ENCODE measurements around the gene FDXACB1. TPM values are rescaled to one million over a fixed set of nuclear protein-coding genes. Genes with fewer than 3 reads are reported as not detected.

Gene FDXACB1, protein sequence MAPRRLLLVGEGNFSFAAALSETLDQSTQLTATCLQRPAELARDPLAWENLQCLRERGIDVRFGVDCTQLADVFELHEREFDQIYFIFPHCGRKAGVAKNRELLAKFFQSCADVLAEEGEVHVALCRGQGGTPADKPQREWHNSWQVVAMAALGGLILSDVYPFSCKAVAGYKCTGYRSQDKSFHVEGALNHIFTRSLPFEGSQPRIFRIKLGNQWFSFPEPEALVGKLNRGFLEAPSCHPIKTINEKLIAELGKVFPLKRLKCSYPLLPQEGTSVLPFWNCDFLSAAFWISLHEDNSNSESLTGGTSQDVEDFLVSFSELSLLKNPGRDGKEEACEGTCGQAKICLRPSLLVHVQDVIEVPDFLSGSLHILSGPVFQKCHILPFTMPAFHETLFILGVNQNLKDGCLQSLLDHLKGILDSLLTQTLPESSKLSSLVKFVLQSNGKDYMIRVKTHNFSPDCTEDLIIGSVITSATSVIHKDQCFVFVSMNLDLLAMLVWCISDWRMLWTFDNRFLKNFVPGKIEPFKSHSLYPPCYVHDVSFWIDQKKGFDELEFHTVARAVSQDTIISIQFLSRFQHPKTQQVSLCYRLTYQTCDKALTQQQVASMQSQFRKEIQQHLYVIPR
- 1 to 10 TPM; 3.7 to 7.1 TPM for total RNA-seq

DNA sequence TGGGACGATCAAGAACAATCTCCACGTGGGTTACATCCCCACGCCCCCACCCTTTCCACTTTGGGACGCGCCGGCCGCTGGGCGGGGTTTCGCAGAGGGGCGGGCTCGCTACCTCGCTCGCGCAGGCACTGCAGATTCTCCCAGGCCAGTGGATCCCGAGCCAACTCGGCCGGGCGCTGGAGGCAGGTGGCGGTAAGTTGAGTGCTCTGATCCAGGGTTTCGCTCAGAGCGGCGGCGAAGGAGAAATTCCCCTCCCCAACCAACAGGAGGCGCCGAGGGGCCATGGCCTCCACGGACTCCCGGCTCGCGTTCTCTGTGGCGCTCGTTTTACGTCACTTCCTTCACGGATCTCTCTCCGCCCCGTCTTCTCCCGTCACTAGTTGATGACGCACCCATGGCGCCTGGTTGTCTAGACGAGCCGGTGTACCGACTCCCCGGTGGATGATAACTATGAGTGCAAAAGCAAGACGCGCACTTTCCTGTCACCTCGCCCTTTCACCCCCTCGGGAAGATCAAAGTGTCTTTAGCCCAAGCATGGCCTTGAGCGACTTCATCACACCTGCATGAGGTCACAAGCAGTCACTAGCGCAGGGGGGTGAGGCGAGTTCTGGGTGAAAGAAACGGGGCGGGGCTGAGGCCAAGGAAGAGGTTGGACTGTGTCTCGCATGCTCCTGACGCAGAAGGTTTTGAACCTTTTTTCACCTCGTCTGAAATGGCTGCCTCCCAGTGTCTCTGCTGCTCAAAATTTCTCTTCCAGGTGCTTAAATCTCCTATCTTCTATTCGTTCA, at the start of gene FDXACB1, which contains the start of gene CFAP68:
Gene FDXACB1, minus strand, starts transcription at position 317 of the 788 bp plus-strand sequence. Its CDS starts 33 bp downstream, at position 284.
Gene CFAP68, plus strand, starts transcription at position 693 of the 788 bp plus-strand sequence. Its CDS starts 20 bp downstream, at position 713.
- H3K4me1 Mint-ChIP-seq = peaks cover 10% of the 10 kb centered on the region
- no peaks in the 10 kb centered on the region for H3K9me3 Mint-ChIP-seq
- peaks cover 36% of the 10 kb centered on the region for H3K36me3 Mint-ChIP-seq (ENCODE audit: low read depth)
- peak; percentile 93 for ATAC-seq (replicated peaks)
- H3K4me3 Mint-ChIP-seq = peak within 1 kb of the TSS; percentile 96
- H3K27me3 Mint-ChIP-seq = no peaks in the 10 kb centered on the region
- peak within 1 kb of the TSS; percentile 100 for H3K27ac Mint-ChIP-seq

DNA sequence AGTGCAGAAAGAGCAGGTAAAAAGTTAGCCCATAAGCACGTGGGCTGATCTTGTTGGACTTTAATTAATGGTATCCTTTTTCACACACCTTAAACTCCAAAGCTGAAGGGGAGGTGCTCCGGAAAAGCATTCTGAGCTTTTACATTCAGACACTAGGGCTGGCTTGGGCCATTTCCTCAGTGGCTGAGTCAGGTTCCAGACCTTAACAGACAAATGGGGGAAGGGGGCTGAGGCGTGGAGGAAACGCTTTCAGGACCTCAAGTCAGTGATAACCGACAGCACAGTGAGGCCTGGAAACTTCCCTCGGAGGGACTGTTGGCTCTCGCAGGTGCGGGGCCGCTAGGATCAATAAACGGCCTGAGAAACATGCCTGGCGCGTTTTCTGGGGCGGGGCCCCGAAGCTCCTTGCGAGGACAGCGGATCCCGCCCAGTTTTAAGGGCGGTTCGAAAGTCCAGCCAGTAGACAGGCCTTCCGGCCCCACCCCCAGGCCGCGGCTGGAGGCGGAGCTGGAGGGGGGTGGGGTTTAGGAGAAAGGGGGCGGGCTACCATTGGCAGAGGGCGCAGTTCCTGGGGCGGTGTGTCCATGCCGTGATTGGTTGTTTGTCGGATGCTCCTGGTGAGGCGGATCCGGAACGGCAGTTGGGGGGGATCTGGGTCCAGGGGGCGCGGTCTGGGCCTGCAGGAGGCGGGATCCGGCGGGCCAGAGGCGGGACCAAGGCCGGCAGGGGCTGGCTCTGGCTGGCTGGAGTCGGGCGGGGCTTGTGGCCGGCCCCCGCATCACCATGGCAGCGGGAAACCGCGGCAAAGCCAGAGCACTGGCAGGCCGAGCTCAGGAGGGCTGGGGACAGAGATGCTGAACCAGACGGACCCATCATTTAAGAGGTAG, 47.8 kb upstream of the FDXACB1 start:
- Mint-ChIP-seq H3K27ac (peak overlapping the region; percentile 64), H3K9me3 (no peaks in the 10 kb centered on the region), H3K27me3 (no peaks in the 10 kb centered on the region), H3K4me1 (no peaks in the 10 kb centered on the region), H3K4me3 (peak overlapping the region; percentile 76), H3K36me3 (ENCODE audit: low read depth) (no peaks in the 10 kb centered on the region)
- ATAC-seq (replicated peaks) = peak; percentile 92

DNA sequence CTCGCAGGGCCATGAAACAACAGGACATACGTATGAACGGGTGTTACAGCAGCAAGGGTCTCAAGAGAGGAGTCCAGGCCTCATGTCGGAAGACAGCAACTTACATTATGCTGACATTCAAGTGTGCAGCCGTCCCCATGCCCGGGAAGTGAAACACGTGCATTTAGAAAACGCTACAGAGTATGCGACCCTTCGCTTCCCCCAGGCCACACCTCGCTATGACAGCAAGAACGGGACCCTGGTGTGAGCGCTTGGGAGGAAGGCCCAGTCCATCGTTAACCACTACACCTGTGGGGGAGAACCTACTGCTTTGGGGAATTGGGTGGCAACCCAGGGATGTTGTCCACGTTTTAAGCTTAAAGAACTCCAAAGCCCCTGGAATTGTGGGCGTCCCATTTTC, 47.0 kb upstream of the FDXACB1 start:
- H3K4me1 Mint-ChIP-seq = no peaks in the 10 kb centered on the region
- H3K27ac Mint-ChIP-seq = peak overlapping the region; percentile 56
- H3K4me3 Mint-ChIP-seq = peak overlapping the region; percentile 76
- no peaks in the 10 kb centered on the region for H3K36me3 Mint-ChIP-seq (ENCODE audit: low read depth)
- ATAC-seq (replicated peaks) = no peak
- H3K27me3 Mint-ChIP-seq = no peaks in the 10 kb centered on the region
- H3K9me3 Mint-ChIP-seq = no peaks in the 10 kb centered on the region

DNA sequence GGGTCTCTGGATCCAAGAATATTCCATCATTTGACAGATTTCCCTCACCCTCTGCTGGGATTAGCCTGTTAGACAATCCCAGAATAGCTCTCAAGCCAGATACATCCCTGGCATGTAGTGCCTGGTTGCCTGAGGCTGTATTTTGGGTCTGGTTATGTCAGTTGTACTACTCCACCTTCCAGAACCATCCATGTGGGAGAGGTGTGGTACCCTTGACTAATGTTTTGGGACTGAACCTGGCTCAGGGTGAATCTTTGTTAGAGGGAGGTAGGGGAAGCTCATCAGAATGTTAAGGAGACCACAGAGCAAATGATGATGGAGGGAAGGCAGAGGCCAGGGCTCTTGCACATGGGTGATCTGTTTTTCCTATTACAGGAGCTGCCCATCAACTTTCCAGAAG, 45.0 kb upstream of the FDXACB1 start:
- peak overlapping the region; percentile 34 for H3K27ac Mint-ChIP-seq

DNA sequence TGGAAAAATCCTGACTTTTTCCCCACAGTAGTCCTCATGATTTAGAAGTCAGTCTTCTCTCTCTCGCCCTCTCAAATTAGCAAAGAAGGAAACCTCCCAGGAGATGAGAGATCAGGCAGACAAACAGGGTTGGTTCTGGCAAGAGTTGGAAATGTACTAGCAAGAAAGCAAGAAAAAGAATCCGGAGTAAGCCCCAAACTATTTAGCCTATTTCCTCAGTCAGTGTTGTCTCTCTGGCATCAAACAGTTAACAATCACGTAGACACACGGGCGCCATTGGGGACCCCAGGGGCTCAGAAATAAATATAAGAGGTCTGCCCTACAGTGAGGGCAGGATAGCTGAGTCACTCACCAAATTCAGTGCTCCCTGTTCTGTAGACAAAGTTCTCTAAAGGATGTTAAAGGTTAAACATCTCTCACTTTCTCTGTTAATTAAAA, 44.4 kb upstream of the FDXACB1 start:
- Mint-ChIP-seq H3K27ac (peak overlapping the region; percentile 34), H3K9me3 (no peaks in the 10 kb centered on the region), H3K36me3 (ENCODE audit: low read depth) (no peaks in the 10 kb centered on the region), H3K4me3 (no peak overlapping the region), H3K27me3 (peaks cover 3% of the 10 kb centered on the region), H3K4me1 (no peaks in the 10 kb centered on the region)
- no peak for ATAC-seq (replicated peaks)

More for the DNA sequence above, 45.0 kb upstream of the FDXACB1 start:
- H3K4me1 Mint-ChIP-seq = no peaks in the 10 kb centered on the region
- H3K36me3 Mint-ChIP-seq (ENCODE audit: low read depth) = no peaks in the 10 kb centered on the region
- no peak for ATAC-seq (replicated peaks)
- H3K9me3 Mint-ChIP-seq = no peaks in the 10 kb centered on the region
- H3K4me3 Mint-ChIP-seq = no peak overlapping the region
- H3K27me3 Mint-ChIP-seq = peaks cover 3% of the 10 kb centered on the region

DNA sequence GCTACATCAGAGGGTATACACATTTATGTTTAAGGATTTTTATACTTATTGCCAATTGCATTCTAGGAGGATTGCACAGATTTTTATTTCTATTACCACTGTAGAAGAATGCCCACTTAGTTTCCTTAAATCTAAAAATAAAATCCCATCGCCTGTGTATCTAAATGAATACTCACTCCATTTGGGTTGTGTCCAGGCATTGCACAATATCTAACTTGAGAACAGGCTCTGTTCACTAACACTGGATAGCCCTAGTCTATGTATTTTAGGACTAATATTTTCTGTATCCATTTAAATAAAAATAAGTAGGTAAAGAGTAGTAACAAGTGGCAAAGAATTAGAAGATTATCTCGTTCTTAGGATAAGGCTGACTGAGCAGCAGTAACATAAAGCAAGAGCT, 43.8 kb upstream of the FDXACB1 start:
- no peaks in the 10 kb centered on the region for H3K4me1 Mint-ChIP-seq
- no peak for ATAC-seq (replicated peaks)
- H3K36me3 Mint-ChIP-seq (ENCODE audit: low read depth) = no peaks in the 10 kb centered on the region
- H3K27me3 Mint-ChIP-seq = peaks cover 3% of the 10 kb centered on the region
- H3K9me3 Mint-ChIP-seq = no peaks in the 10 kb centered on the region
- H3K27ac Mint-ChIP-seq = peak overlapping the region; percentile 34
- no peak overlapping the region for H3K4me3 Mint-ChIP-seq

DNA sequence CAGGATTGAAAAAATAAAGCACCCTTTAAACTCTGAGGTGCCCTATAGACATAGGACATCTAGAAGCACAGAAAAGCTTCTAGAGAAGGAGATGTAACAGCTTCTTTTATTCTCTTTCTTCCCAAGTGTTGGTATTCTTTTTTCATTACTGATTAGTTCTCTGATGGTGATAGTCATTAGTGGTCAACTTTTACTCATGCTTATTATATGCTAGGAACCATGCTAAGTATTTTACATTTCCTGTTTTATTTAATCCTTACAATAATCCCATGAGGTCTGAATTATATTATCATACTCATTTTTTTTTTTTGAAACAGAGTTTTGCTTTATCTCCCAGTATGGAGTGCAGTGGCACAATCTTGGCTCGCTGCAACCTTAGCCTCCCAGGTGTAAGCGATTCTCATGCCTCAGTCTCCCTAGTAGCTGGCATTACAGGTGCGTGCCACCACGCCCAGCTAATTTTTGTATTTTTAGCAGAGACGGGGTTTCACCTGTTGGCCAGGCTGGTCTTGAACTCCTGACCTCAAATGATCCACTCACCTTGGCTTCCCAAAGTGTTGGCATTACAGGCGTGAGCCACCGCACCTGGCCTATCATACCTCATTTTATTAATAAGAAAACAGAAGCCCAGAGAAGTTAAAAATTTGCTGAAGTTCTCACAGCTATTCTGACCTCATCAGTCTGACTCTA, 42.7 kb upstream of the FDXACB1 start:
- H3K27me3 Mint-ChIP-seq = peaks cover 8% of the 10 kb centered on the region
- H3K9me3 Mint-ChIP-seq = no peaks in the 10 kb centered on the region
- no peak for ATAC-seq (replicated peaks)

DNA sequence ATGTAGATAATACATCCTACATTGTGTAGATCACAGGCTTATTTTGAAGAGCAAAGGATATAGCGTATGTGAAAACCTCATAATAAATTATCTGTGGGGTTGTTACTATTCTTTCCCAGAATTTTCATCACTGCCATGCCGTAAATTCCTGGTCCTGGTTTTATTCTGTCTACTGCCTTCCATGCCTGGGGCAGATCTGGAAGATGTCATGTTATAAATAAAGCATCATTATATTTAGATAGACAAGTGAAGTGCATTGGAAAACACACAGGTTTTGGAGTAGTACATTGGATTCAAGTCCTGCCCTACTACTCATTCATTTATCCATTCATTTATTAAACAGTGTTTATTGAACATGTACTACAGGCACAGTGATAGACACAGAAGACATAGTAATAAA, 41.9 kb upstream of the FDXACB1 start:
- H3K27ac Mint-ChIP-seq = no peak overlapping the region
- H3K9me3 Mint-ChIP-seq = no peaks in the 10 kb centered on the region
- ATAC-seq (replicated peaks) = no peak
- H3K36me3 Mint-ChIP-seq (ENCODE audit: low read depth) = no peaks in the 10 kb centered on the region
- no peaks in the 10 kb centered on the region for H3K4me1 Mint-ChIP-seq
- peaks cover 15% of the 10 kb centered on the region for H3K27me3 Mint-ChIP-seq
- H3K4me3 Mint-ChIP-seq = no peak overlapping the region

More for the DNA sequence above, 42.7 kb upstream of the FDXACB1 start:
- Mint-ChIP-seq H3K4me1 (no peaks in the 10 kb centered on the region), H3K4me3 (no peak overlapping the region), H3K27ac (no peak overlapping the region), H3K36me3 (ENCODE audit: low read depth) (no peaks in the 10 kb centered on the region)

DNA sequence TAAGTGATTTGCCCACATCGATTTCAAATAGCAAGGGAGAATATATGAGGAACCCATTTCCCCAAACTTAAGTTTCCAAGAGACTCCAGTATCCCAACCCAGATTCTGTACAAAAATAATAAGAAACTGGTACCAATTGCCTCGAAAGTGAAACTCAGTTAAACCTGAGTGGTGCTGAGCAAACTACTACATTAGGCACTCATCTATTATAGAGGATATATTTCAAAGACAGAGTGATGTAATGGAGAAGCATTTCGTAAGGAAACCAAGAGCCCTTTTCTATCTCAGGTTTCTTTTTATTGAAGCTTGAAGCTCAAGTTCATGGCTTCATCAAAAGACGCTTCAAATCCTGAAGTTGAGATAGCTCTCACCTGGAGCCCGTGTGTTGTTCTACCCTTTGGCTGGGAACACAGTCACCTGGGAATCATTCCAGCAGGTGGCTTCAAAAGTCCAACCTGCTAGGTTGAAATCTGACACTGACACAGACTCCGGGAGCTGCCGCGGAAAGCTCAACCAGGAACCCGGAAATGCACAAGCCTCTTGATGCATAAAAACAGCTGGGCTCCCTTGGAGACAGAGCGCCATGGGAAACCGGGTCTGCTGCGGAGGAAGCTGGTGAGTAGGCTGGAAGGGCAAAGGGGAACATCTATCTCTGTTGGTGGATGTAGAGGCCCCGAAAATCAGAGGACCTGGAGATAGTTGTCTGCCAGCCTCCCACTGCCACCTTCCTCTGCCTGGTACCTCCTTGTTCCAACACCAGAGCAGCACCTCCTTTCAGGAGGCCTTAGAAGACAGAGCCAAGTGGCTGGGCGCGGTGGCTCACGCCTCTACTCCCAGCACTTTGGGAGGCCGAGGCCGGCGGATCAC, 39.7 kb upstream of the FDXACB1 start, which contains the start of gene C11orf52:
Gene C11orf52, plus strand, starts transcription at position 524 of the 867 bp plus-strand sequence. Its CDS starts 60 bp downstream, at position 584.
- Mint-ChIP-seq H3K4me1 (no peaks in the 10 kb centered on the region), H3K27ac (no peak within 1 kb of the TSS), H3K4me3 (no peak within 1 kb of the TSS), H3K36me3 (ENCODE audit: low read depth) (no peaks in the 10 kb centered on the region), H3K27me3 (peaks cover 26% of the 10 kb centered on the region), H3K9me3 (no peaks in the 10 kb centered on the region)
- no peak for ATAC-seq (replicated peaks)

DNA sequence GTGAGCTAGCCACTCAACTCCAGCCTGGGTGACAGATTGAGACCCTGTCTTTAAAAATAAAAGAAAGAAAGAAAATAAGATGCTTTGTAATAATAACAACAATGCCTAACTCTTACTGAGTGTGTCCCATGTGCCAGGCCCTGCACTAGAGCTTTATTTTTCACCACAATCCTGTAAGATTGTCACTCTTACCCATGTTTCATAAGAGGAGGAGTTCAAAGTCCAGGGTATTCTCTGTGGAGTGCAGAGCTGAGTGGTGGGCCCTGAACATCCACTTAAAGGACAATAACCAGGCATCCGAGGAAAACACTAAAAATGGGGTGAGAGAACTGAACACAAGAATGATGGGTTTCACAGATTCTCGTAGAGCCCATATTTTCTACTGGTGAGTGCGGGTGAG, 38.8 kb upstream of the FDXACB1 start:
- Mint-ChIP-seq H3K4me3 (no peak overlapping the region), H3K27ac (no peak overlapping the region), H3K27me3 (peaks cover 31% of the 10 kb centered on the region), H3K4me1 (no peaks in the 10 kb centered on the region), H3K36me3 (ENCODE audit: low read depth) (no peaks in the 10 kb centered on the region), H3K9me3 (no peaks in the 10 kb centered on the region)
- ATAC-seq (replicated peaks) = no peak

DNA sequence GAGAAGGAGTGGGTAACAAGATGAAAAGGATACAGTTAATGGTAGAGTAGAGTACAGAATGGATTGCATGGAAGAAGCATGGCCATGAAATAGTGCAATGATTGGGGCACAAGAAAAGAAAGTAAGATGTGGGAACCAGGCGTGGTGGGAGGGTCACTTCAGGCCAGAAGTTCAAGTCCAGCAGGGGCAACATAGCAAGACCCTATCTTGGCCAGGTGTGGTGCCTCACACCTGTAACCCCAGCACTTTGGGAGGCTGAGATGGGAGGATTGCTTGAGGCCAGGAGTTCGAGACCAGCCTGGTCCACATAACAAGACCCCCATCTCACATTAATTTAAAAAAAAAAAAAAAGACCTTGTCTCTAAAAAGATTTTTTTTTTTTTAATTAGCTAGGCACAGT, 38.3 kb upstream of the FDXACB1 start:
- Mint-ChIP-seq H3K4me1 (no peaks in the 10 kb centered on the region), H3K27ac (no peak overlapping the region), H3K27me3 (peaks cover 31% of the 10 kb centered on the region), H3K4me3 (no peak overlapping the region), H3K36me3 (ENCODE audit: low read depth) (no peaks in the 10 kb centered on the region), H3K9me3 (no peaks in the 10 kb centered on the region)
- ATAC-seq (replicated peaks) = no peak

DNA sequence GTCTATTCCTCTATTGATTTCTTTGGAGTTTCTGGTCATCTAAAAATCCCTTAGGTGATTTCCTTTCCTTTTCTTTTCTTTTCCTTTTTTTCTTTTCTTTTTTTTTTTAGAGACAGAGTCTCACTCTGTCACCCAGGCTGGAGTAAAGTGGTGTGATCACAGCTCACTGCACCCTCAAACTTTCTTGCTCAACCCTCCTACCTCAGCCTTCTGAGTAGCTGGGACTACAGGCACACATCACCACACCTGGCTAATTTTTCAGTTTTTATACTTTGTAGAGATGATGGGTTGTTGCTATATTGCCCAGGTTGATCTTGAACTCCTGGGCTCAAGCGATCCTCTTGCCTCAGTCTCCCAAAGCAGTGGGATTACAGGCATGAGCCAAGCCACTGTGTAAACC, 37.8 kb upstream of the FDXACB1 start:
- H3K36me3 Mint-ChIP-seq (ENCODE audit: low read depth) = no peaks in the 10 kb centered on the region
- H3K4me1 Mint-ChIP-seq = no peaks in the 10 kb centered on the region
- H3K27ac Mint-ChIP-seq = no peak overlapping the region
- H3K9me3 Mint-ChIP-seq = no peaks in the 10 kb centered on the region
- no peak overlapping the region for H3K4me3 Mint-ChIP-seq
- peaks cover 37% of the 10 kb centered on the region for H3K27me3 Mint-ChIP-seq
- no peak for ATAC-seq (replicated peaks)
